Lower lobe of right lung (tissue), 2 donors: Measurements from ENCODE around the gene APOO. TPM values are rescaled to one million over a fixed set of nuclear protein-coding genes. Genes with fewer than 3 reads are reported as not detected.

Experiments used
- ATAC-seq, 2 donors: fragments of 200-7000 bp; cut with Tn5 transposase; one replicate each; pipeline ENCODE4 v1.9.1; 2020 to 2022; ENCODE audit warnings: mild to moderate bottlenecking in 2 of 2, moderate library complexity in 2 of 2
- DNase-seq: peaks from one replicate; pipeline ENCODE4 v3.0.0-alpha.2; 2020
- H3K27ac ChIP-seq: fragments of 200-600 bp; one replicate; pipeline ENCODE4 v1.8.0; 2022
- H3K27me3 ChIP-seq: fragments of 200-600 bp; one replicate; pipeline ENCODE4 v1.8.0; 2022; ENCODE audit warnings: low read depth
- H3K36me3 ChIP-seq: fragments of 200-600 bp; one replicate; pipeline ENCODE4 v1.8.0; 2022; ENCODE audit warnings: mild to moderate bottlenecking
- H3K4me1 ChIP-seq: fragments of 200-600 bp; one replicate; pipeline ENCODE4 v1.8.0; 2022
- H3K4me3 ChIP-seq: fragments of 200-600 bp; one replicate; pipeline ENCODE4 v1.8.0; 2022; ENCODE audit warnings: mild to moderate bottlenecking
- H3K9me3 ChIP-seq: fragments of 200-600 bp; one replicate; pipeline ENCODE4 v1.8.0; 2022
- intact Hi-C: fragments of 100-400 bp; cut with DNase I; formaldehyde crosslinking; loops from one replicate; pipeline ENCODE4 v1.11.0; 2022
- total RNA-seq: library from RNA; stranded (reverse); fragmentation: NEBNext Ultra II Directional; extraction: Animal tissue kit (Norgen Biotek cat#: 25700); gene quantifications from one replicate; pipeline ENCODE4 v1.2.1, GENCODE V29; 2021
- TF ChIP-seq, protein P1 (sequence below): fragments of 200-600 bp; IDR thresholded peaks from one replicate; pipeline ENCODE4 v1.8.0; 2022; ENCODE audit warnings: antibody characterized with exemption, mild to moderate bottlenecking
- donor health status: DM: no; HTN: yes; CAD: no; lungs with severe emphysema.

Gene APOO
- total RNA-seq, 1 donor from 2014 or later = 15.9 TPM

DNA sequence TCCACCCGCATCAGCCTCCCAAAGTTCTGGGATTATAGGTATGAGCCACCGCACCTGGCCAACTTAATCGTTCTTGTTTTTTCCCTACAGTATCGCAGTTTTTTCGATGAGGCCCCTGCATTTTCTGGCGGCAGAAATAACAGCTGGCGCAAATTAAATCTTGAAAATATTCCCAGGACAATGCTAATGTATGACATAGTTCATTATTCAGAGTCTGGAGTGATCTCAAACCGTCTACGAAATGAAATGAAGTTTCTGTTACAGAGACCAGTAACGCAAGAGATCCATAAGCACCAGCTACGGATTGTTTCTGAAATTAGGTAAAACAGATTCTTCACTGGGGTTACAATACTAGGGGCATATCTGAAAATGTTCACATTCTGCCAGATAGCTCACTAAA, 27.4 kb upstream of the APOO start:
- intact Hi-C loops = no loop called here
- ATAC-seq (no peak), DNase-seq (no peak)

DNA sequence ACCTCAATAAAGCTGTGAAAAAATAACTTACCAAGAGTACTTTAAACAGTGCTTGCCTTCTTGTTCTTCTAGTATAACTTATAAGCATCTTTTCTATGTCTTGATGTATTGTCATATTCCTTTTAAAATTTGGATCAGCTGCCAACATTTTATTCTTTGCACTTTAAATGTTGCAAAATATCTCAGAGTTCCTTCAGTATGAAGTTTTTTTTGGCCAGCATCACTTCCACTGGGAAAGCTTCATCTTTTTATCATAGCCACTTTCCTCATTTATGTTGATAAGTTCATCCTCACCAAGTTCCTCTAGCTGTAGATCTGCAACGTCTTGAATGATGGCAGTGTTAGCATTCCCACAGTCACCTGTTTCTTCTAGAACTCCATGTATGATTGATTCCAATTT, 24.3 kb upstream of the APOO start:
- Histone ChIP-seq H3K27ac (no peak overlapping the region), H3K9me3 (no peaks in the 10 kb centered on the region), H3K4me1 (no peaks in the 10 kb centered on the region), H3K36me3 (no peaks in the 10 kb centered on the region), H3K4me3 (no peak overlapping the region), H3K27me3 (no peaks in the 10 kb centered on the region)
- intact Hi-C loops = no loop called here
- DNase-seq (no peak), ATAC-seq (no peak)
- TF ChIP-seq, protein P1, sequence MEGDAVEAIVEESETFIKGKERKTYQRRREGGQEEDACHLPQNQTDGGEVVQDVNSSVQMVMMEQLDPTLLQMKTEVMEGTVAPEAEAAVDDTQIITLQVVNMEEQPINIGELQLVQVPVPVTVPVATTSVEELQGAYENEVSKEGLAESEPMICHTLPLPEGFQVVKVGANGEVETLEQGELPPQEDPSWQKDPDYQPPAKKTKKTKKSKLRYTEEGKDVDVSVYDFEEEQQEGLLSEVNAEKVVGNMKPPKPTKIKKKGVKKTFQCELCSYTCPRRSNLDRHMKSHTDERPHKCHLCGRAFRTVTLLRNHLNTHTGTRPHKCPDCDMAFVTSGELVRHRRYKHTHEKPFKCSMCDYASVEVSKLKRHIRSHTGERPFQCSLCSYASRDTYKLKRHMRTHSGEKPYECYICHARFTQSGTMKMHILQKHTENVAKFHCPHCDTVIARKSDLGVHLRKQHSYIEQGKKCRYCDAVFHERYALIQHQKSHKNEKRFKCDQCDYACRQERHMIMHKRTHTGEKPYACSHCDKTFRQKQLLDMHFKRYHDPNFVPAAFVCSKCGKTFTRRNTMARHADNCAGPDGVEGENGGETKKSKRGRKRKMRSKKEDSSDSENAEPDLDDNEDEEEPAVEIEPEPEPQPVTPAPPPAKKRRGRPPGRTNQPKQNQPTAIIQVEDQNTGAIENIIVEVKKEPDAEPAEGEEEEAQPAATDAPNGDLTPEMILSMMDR = no peak

More for the DNA sequence above, 27.4 kb upstream of the APOO start:
- no peaks in the 10 kb centered on the region for H3K36me3 ChIP-seq
- H3K9me3 ChIP-seq = no peaks in the 10 kb centered on the region
- no peak overlapping the region for H3K4me3 ChIP-seq
- no peak overlapping the region for H3K27ac ChIP-seq
- TF ChIP-seq, protein P1 = no peak
- no peaks in the 10 kb centered on the region for H3K27me3 ChIP-seq
- no peaks in the 10 kb centered on the region for H3K4me1 ChIP-seq

- H3K4me1 ChIP-seq = no peaks in the 10 kb centered on the region
- no peaks in the 10 kb centered on the region for H3K9me3 ChIP-seq
- TF ChIP-seq, protein P1 = no peak
- ATAC-seq (no peak), DNase-seq (no peak)
- intact Hi-C loops = no loop called here
- H3K27ac ChIP-seq = no peak overlapping the region
- no peaks in the 10 kb centered on the region for H3K27me3 ChIP-seq
- H3K4me3 ChIP-seq = no peak overlapping the region
- no peaks in the 10 kb centered on the region for H3K36me3 ChIP-seq
Observed at GRCh38 chrX:23930894-23931604, 23.3 kb upstream of the APOO start.

DNA sequence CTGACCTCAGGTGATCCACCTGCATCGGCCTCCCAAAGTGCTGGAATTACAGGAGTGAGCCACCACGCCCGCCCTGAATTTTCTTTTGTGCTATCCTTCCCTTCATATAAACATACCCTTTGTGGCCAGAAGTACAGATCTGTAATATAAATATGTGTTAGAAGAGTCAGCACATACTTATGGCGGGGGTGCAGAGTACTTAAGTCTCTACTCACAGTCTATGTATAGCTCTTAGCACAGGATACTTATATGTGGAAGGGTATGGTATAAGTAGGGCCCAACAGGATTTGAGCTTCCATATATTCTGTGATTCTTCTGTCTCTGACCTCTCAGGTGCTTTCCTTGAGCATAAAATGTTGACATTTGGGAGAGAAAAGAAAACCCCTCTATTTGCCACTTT, 18.3 kb upstream of the APOO start:
- DNase-seq = no peak
- intact Hi-C loops = no loop called here

DNA sequence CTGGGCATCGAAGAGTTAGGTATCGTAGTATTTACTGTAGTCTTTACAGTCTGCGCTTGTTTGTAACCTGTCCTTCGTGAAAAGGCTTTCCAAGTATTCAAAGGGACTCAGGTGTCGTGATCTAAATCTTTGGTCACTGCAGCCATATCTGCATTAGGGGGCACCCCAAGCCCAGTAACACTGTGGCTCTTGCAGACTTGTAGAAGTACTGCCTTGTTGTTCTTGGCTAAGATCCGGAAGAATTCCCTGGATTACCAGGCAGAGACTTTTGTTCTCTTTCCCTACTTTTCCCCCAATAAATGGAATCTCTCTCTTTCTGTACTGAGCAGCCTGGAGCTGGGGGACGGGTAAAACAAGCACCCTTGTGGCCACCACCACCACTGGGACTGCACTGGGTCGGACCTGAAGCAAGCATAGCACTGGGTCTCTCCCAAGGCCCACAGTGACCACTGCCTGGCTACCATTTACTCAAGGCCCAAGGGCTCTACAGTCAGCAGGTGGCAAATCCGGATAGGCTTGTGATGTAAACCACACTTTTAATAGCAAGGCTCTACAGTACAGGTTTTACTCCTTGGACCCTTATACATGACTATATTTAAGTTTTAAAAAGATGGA, 12.1 kb upstream of the APOO start:
- Histone ChIP-seq H3K9me3 (no peaks in the 10 kb centered on the region), H3K36me3 (no peaks in the 10 kb centered on the region), H3K4me1 (no peaks in the 10 kb centered on the region), H3K27me3 (no peaks in the 10 kb centered on the region), H3K27ac (no peak overlapping the region), H3K4me3 (no peak overlapping the region)
- TF ChIP-seq, protein P1 = no peak
- ATAC-seq (no peak), DNase-seq (no peak)
- intact Hi-C loops = no loop called here

More for the DNA sequence above, 18.3 kb upstream of the APOO start:
- no peaks in the 10 kb centered on the region for H3K4me1 ChIP-seq
- no peak overlapping the region for H3K27ac ChIP-seq
- TF ChIP-seq, protein P1 = no peak
- H3K27me3 ChIP-seq = no peaks in the 10 kb centered on the region
- H3K36me3 ChIP-seq = no peaks in the 10 kb centered on the region
- ATAC-seq = no peak
- no peak overlapping the region for H3K4me3 ChIP-seq
- no peaks in the 10 kb centered on the region for H3K9me3 ChIP-seq
